ENCODE results near the gene ATP6V1F.
A peak's percentile ranks its signal among the peaks of the same experiment; 100 is the strongest.

ATP6V1F gene

GRCh38 chr7:128878226-128879105 lies 15.8 kb downstream of the ATP6V1F start:
- Mint-ChIP-seq H3K9me3 (ENCODE audit: low read depth) (no peaks in the 10 kb centered on the region), H3K4me1 (ENCODE audit: low read depth) (peaks cover 4% of the 10 kb centered on the region), H3K4me3 (no peak overlapping the region), H3K27me3 (peaks cover 2% of the 10 kb centered on the region), H3K36me3 (no peaks in the 10 kb centered on the region), H3K27ac (no peak overlapping the region)

GRCh38 chr7:128879461-128879938 lies 16.8 kb downstream of the ATP6V1F start:
- peaks cover 2% of the 10 kb centered on the region for H3K27me3 Mint-ChIP-seq
- H3K4me3 Mint-ChIP-seq, result no peak overlapping the region
- no peaks in the 10 kb centered on the region for H3K36me3 Mint-ChIP-seq
- peaks cover 6% of the 10 kb centered on the region for H3K4me1 Mint-ChIP-seq (ENCODE audit: low read depth)
- no peaks in the 10 kb centered on the region for H3K9me3 Mint-ChIP-seq (ENCODE audit: low read depth)
- H3K27ac Mint-ChIP-seq, result no peak overlapping the region

- no peaks in the 10 kb centered on the region for H3K36me3 Mint-ChIP-seq
- no peak overlapping the region for H3K4me3 Mint-ChIP-seq
- peaks cover 2% of the 10 kb centered on the region for H3K27me3 Mint-ChIP-seq
- H3K4me1 Mint-ChIP-seq (ENCODE audit: low read depth), result peaks cover 6% of the 10 kb centered on the region
- H3K27ac Mint-ChIP-seq, result no peak overlapping the region
- no peaks in the 10 kb centered on the region for H3K9me3 Mint-ChIP-seq (ENCODE audit: low read depth)
Observed at GRCh38 chr7:128879939-128880746, 17.5 kb downstream of the ATP6V1F start.

- Mint-ChIP-seq H3K27ac (no peak overlapping the region), H3K9me3 (ENCODE audit: low read depth) (no peaks in the 10 kb centered on the region), H3K36me3 (no peaks in the 10 kb centered on the region), H3K27me3 (peaks cover 5% of the 10 kb centered on the region), H3K4me1 (ENCODE audit: low read depth) (peaks cover 6% of the 10 kb centered on the region), H3K4me3 (no peak overlapping the region)
Observed at GRCh38 chr7:128880791-128881457, 18.3 kb downstream of the ATP6V1F start.

GRCh38 chr7:128881458-128882125 lies 18.9 kb downstream of the ATP6V1F start:
- no peak overlapping the region for H3K27ac Mint-ChIP-seq
- no peaks in the 10 kb centered on the region for H3K9me3 Mint-ChIP-seq (ENCODE audit: low read depth)
- H3K4me1 Mint-ChIP-seq (ENCODE audit: low read depth), result peaks cover 6% of the 10 kb centered on the region
- H3K27me3 Mint-ChIP-seq, result peaks cover 5% of the 10 kb centered on the region
- no peak overlapping the region for H3K4me3 Mint-ChIP-seq
- no peaks in the 10 kb centered on the region for H3K36me3 Mint-ChIP-seq

- Mint-ChIP-seq H3K9me3 (ENCODE audit: low read depth) (no peaks in the 10 kb centered on the region), H3K4me3 (no peak overlapping the region), H3K27me3 (peaks cover 5% of the 10 kb centered on the region), H3K27ac (no peak overlapping the region), H3K4me1 (ENCODE audit: low read depth) (peaks cover 6% of the 10 kb centered on the region), H3K36me3 (no peaks in the 10 kb centered on the region)
Observed at GRCh38 chr7:128882134-128882533, 19.5 kb downstream of the ATP6V1F start.

GRCh38 chr7:128883622-128884448 lies 21.2 kb downstream of the ATP6V1F start:
- no peak overlapping the region for H3K4me3 Mint-ChIP-seq

GRCh38 chr7:128884561-128885369 lies 22.1 kb downstream of the ATP6V1F start:
- no peak overlapping the region for H3K4me3 Mint-ChIP-seq
- peaks cover 5% of the 10 kb centered on the region for H3K27me3 Mint-ChIP-seq
- no peaks in the 10 kb centered on the region for H3K36me3 Mint-ChIP-seq
- H3K27ac Mint-ChIP-seq, result no peak overlapping the region
- H3K9me3 Mint-ChIP-seq (ENCODE audit: low read depth), result no peaks in the 10 kb centered on the region
- H3K4me1 Mint-ChIP-seq (ENCODE audit: low read depth), result peaks cover 4% of the 10 kb centered on the region

More at GRCh38 chr7:128883622-128884448, 21.2 kb downstream of the ATP6V1F start:
- Mint-ChIP-seq H3K27ac (peak overlapping the region; percentile 50), H3K36me3 (no peaks in the 10 kb centered on the region), H3K27me3 (peaks cover 5% of the 10 kb centered on the region), H3K4me1 (ENCODE audit: low read depth) (peaks cover 2% of the 10 kb centered on the region), H3K9me3 (ENCODE audit: low read depth) (no peaks in the 10 kb centered on the region)

- no peak overlapping the region for H3K27ac Mint-ChIP-seq
- H3K4me1 Mint-ChIP-seq (ENCODE audit: low read depth), result peaks cover 4% of the 10 kb centered on the region
- H3K27me3 Mint-ChIP-seq, result peaks cover 5% of the 10 kb centered on the region
- no peaks in the 10 kb centered on the region for H3K36me3 Mint-ChIP-seq
- no peak overlapping the region for H3K4me3 Mint-ChIP-seq
- no peaks in the 10 kb centered on the region for H3K9me3 Mint-ChIP-seq (ENCODE audit: low read depth)
Observed at GRCh38 chr7:128885370-128886187, 22.9 kb downstream of the ATP6V1F start.

- Mint-ChIP-seq H3K4me1 (ENCODE audit: low read depth) (peaks cover 4% of the 10 kb centered on the region), H3K4me3 (no peak overlapping the region), H3K36me3 (no peaks in the 10 kb centered on the region), H3K27ac (no peak overlapping the region), H3K27me3 (peaks cover 3% of the 10 kb centered on the region), H3K9me3 (ENCODE audit: low read depth) (no peaks in the 10 kb centered on the region)
Observed at GRCh38 chr7:128886391-128887168, 23.9 kb downstream of the ATP6V1F start.

- Mint-ChIP-seq H3K4me3 (no peak overlapping the region), H3K9me3 (ENCODE audit: low read depth) (no peaks in the 10 kb centered on the region), H3K36me3 (no peaks in the 10 kb centered on the region)
Observed at GRCh38 chr7:128887169-128888038, 24.7 kb downstream of the ATP6V1F start.

More at GRCh38 chr7:128887169-128888038, 24.7 kb downstream of the ATP6V1F start:
- peaks cover 4% of the 10 kb centered on the region for H3K4me1 Mint-ChIP-seq (ENCODE audit: low read depth)
- peaks cover 6% of the 10 kb centered on the region for H3K27me3 Mint-ChIP-seq
- H3K27ac Mint-ChIP-seq, result no peak overlapping the region

Data from activated naive CD8-positive, alpha-beta T cell (primary cell).